ENCODE data around the gene EHMT1. TPM values are rescaled to one million over a fixed set of nuclear protein-coding genes. Genes with fewer than 3 reads are reported as not detected.

The EHMT1 gene
- total RNA-seq, 2 donors from 2014 or later: 137 to 139 TPM

- WGBS, 2 experiments (ENCODE audit: insufficient coverage in 1 of 2, insufficient read length in 1 of 2): 94 to 97% methylated on average over 2 to 4 of the region's 4 CpGs
- H3K36me3 ChIP-seq (ENCODE audit: control insufficient read depth, insufficient read depth, low read length): peaks cover 7% of the 10 kb centered on the region
- no peak for TF ChIP-seq CTCF (conservative IDR thresholded peaks at IDR 0.05)
- H3K4me3 Mint-ChIP-seq: no peak overlapping the region
- DNase-seq: no peak
- H3K9me3 ChIP-seq (ENCODE audit: control insufficient read depth, low read length): no peaks in the 10 kb centered on the region
- H3K27ac ChIP-seq (ENCODE audit: low read depth, low read length): no peak overlapping the region
- H3K27me3 Mint-ChIP-seq (ENCODE audit: insufficient read depth): no peaks in the 10 kb centered on the region
- no peak overlapping the region for H3K4me3 ChIP-seq (ENCODE audit: low read length)
- no peak overlapping the region for H3K9ac ChIP-seq (ENCODE audit: extremely low read depth, low read length, poor library complexity, severe bottlenecking)
- peaks cover 20% of the 10 kb centered on the region for H3K36me3 Mint-ChIP-seq (ENCODE audit: low read depth)
- H3K27me3 ChIP-seq (ENCODE audit: control insufficient read depth, insufficient read depth, low read length, poor library complexity, severe bottlenecking): no peaks in the 10 kb centered on the region
- peaks cover 19% of the 10 kb centered on the region for H3K4me1 Mint-ChIP-seq
- H3K4me1 ChIP-seq (ENCODE audit: control insufficient read depth, insufficient read depth, low read length): no peaks in the 10 kb centered on the region
- H3K27ac Mint-ChIP-seq: no peak overlapping the region
- H3K9me3 Mint-ChIP-seq: no peaks in the 10 kb centered on the region
Measured at GRCh38 chr9:137660144-137660543, 41.3 kb downstream of the EHMT1 start.

- no peak overlapping the region for H3K4me3 ChIP-seq (ENCODE audit: low read length)
- Mint-ChIP-seq H3K4me3 (no peak overlapping the region), H3K27ac (no peak overlapping the region), H3K9me3 (no peaks in the 10 kb centered on the region), H3K36me3 (ENCODE audit: low read depth) (peaks cover 13% of the 10 kb centered on the region), H3K4me1 (peaks cover 47% of the 10 kb centered on the region), H3K27me3 (ENCODE audit: insufficient read depth) (no peaks in the 10 kb centered on the region)
- H3K27me3 ChIP-seq (ENCODE audit: control insufficient read depth, insufficient read depth, low read length, poor library complexity, severe bottlenecking): no peaks in the 10 kb centered on the region
- no peaks in the 10 kb centered on the region for H3K9me3 ChIP-seq (ENCODE audit: control insufficient read depth, low read length)
- H3K9ac ChIP-seq (ENCODE audit: extremely low read depth, low read length, poor library complexity, severe bottlenecking): no peak overlapping the region
- WGBS, 2 experiments (ENCODE audit: insufficient coverage in 1 of 2, insufficient read length in 1 of 2): 81 to 94% methylated on average over 2 to 3 of the region's 4 CpGs
- no peak for DNase-seq
- no peak overlapping the region for H3K27ac ChIP-seq (ENCODE audit: low read depth, low read length)
- H3K36me3 ChIP-seq (ENCODE audit: control insufficient read depth, insufficient read depth, low read length): no peaks in the 10 kb centered on the region
- H3K4me1 ChIP-seq (ENCODE audit: control insufficient read depth, insufficient read depth, low read length): peaks cover 22% of the 10 kb centered on the region
- no peak for TF ChIP-seq CTCF (conservative IDR thresholded peaks at IDR 0.05)
Measured at GRCh38 chr9:137663584-137663983, 44.8 kb downstream of the EHMT1 start.

GRCh38 chr9:137664676-137665075 lies 45.9 kb downstream of the EHMT1 start:
- Histone ChIP-seq H3K4me3 (ENCODE audit: low read length) (no peak overlapping the region), H3K27me3 (ENCODE audit: control insufficient read depth, insufficient read depth, low read length, poor library complexity, severe bottlenecking) (no peaks in the 10 kb centered on the region), H3K36me3 (ENCODE audit: control insufficient read depth, insufficient read depth, low read length) (peaks cover 4% of the 10 kb centered on the region), H3K9ac (ENCODE audit: extremely low read depth, low read length, poor library complexity, severe bottlenecking) (no peak overlapping the region), H3K4me1 (ENCODE audit: control insufficient read depth, insufficient read depth, low read length) (peaks cover 22% of the 10 kb centered on the region), H3K9me3 (ENCODE audit: control insufficient read depth, low read length) (no peaks in the 10 kb centered on the region), H3K27ac (ENCODE audit: low read depth, low read length) (peak overlapping the region; percentile 49)
- TF ChIP-seq CTCF (conservative IDR thresholded peaks at IDR 0.05): no peak
- Mint-ChIP-seq H3K27ac (peak overlapping the region; percentile 67), H3K36me3 (ENCODE audit: low read depth) (peaks cover 23% of the 10 kb centered on the region), H3K4me3 (no peak overlapping the region), H3K9me3 (no peaks in the 10 kb centered on the region), H3K4me1 (peaks cover 53% of the 10 kb centered on the region), H3K27me3 (ENCODE audit: insufficient read depth) (no peaks in the 10 kb centered on the region)
- no peak for DNase-seq
- 78 to 94% methylated on average over 6 to 7 of the region's 7 CpGs for WGBS, 2 experiments (ENCODE audit: insufficient coverage in 1 of 2, insufficient read length in 1 of 2)
